SK-N-SH treated with all-trans-retinoic acid at 6 μM for 48 hours (cell line): ENCODE results near the gene UTS2B.

Experiments
- ATAC-seq: fragments of 200-7000 bp; cut with Tn5 transposase; 3 replicates; pipeline ENCODE4 v1.9.1; 2020; ENCODE audit warnings: mild to moderate bottlenecking, moderate library complexity
- ARNTL ChIP-seq: fragments of 450-650 bp; formaldehyde crosslinking; IDR thresholded peaks from 2 replicates; pipeline ENCODE4 v1.5.0; 2020; ENCODE audit warnings: low read depth, mild to moderate bottlenecking, moderate library complexity, borderline replicate concordance
- BACH2 ChIP-seq: fragments of 250-450 bp; sonication (Bioruptor Pico); IDR thresholded peaks from 2 replicates; pipeline ENCODE4 v1.9.0; 2021; ENCODE audit warnings: mild to moderate bottlenecking, borderline replicate concordance
- CREB5 ChIP-seq: fragments of 250-450 bp; sonication (Bioruptor Pico); IDR thresholded peaks from 2 replicates; pipeline ENCODE4 v1.5.1; 2020; ENCODE audit warnings: low read depth, mild to moderate bottlenecking, moderate library complexity
- CSDC2 ChIP-seq: fragments of 250-450 bp; sonication (Bioruptor Pico); IDR thresholded peaks from 2 replicates; pipeline ENCODE4 v1.5.0; 2020; ENCODE audit warnings: mild to moderate bottlenecking, moderate library complexity
- CSRNP3 ChIP-seq: fragments of 250-450 bp; sonication (Bioruptor Pico); IDR thresholded peaks from 2 replicates; pipeline ENCODE4 v1.5.1; 2021; ENCODE audit warnings: mild to moderate bottlenecking, moderate library complexity
- ESRRG ChIP-seq: fragments of 250-450 bp; sonication (Bioruptor Pico); IDR thresholded peaks from 2 replicates; pipeline ENCODE4 v1.6.1; 2021; ENCODE audit warnings: mild to moderate bottlenecking
- GLIS3 ChIP-seq: fragments of 250-450 bp; sonication (Bioruptor Pico); IDR thresholded peaks from 2 replicates; pipeline ENCODE4 v1.5.0; 2020; ENCODE audit warnings: mild to moderate bottlenecking, moderate library complexity
- ISL1 ChIP-seq: fragments of 250-450 bp; sonication (Bioruptor Pico); IDR thresholded peaks from 2 replicates; pipeline ENCODE4 v2.1.2; 2022; ENCODE audit warnings: mild to moderate bottlenecking, moderate library complexity
- OSR1 ChIP-seq: fragments of 250-450 bp; sonication (Bioruptor Pico); IDR thresholded peaks from 2 replicates; pipeline ENCODE4 v1.8.0; 2022; ENCODE audit warnings: moderate library complexity, mild to moderate bottlenecking, inconsistent platforms
- PATZ1 ChIP-seq: fragments of 250-450 bp; sonication (Bioruptor Pico); IDR thresholded peaks from 2 replicates; pipeline ENCODE4 v1.8.0; 2020; ENCODE audit warnings: mild to moderate bottlenecking, moderate library complexity, borderline replicate concordance
- POU6F1 ChIP-seq: fragments of 250-450 bp; sonication (Bioruptor Pico); IDR thresholded peaks from 2 replicates; pipeline ENCODE4 v1.8.0; 2021; ENCODE audit warnings: low read depth, mild to moderate bottlenecking, moderate library complexity, borderline replicate concordance
- PPARA ChIP-seq: fragments of 250-450 bp; sonication (Bioruptor Pico); IDR thresholded peaks from 2 replicates; pipeline ENCODE4 v1.5.0; 2020; ENCODE audit warnings: mild to moderate bottlenecking, borderline replicate concordance
- RARB ChIP-seq: fragments of 250-450 bp; sonication (Bioruptor Pico); IDR thresholded peaks from 2 replicates; pipeline ENCODE4 v1.8.0; 2021; ENCODE audit warnings: mild to moderate bottlenecking, moderate library complexity
- SNAI2 ChIP-seq: fragments of 250-450 bp; sonication (Bioruptor Pico); IDR thresholded peaks from 2 replicates; pipeline ENCODE4 v1.5.0; 2020; ENCODE audit warnings: mild to moderate bottlenecking, moderate library complexity
- TOX ChIP-seq: fragments of 250-450 bp; sonication (Bioruptor Pico); IDR thresholded peaks from 2 replicates; pipeline ENCODE4 v1.8.0; 2021; ENCODE audit warnings: mild to moderate bottlenecking, moderate library complexity, borderline replicate concordance
- TSHZ2 ChIP-seq: fragments of 250-450 bp; sonication (Bioruptor Pico); IDR thresholded peaks from 2 replicates; pipeline ENCODE4 v1.5.0; 2020; ENCODE audit warnings: mild to moderate bottlenecking, moderate library complexity
- ZC3H10 ChIP-seq: fragments of 250-450 bp; sonication (Bioruptor Pico); IDR thresholded peaks from 2 replicates; pipeline ENCODE4 v1.5.1; 2021; ENCODE audit warnings: mild to moderate bottlenecking, moderate library complexity
- ZFP3 ChIP-seq: fragments of 250-450 bp; sonication (Bioruptor Pico); IDR thresholded peaks from 2 replicates; pipeline ENCODE4 v1.5.0; 2020; ENCODE audit warnings: mild to moderate bottlenecking, moderate library complexity
- ZFP30 ChIP-seq: fragments of 450-650 bp; formaldehyde crosslinking; IDR thresholded peaks from 2 replicates; pipeline ENCODE4 v1.5.0; 2022; ENCODE audit warnings: mild to moderate bottlenecking, moderate library complexity
- ZNF565 ChIP-seq: fragments of 450-650 bp; formaldehyde crosslinking; conservative IDR thresholded peaks from 2 replicates; pipeline ENCODE4 v1.5.0; 2020; ENCODE audit warnings: low read depth, mild to moderate bottlenecking, moderate library complexity
- ZNF70 ChIP-seq: fragments of 450-650 bp; formaldehyde crosslinking; IDR thresholded peaks from 2 replicates; pipeline ENCODE4 v1.5.0; 2020; ENCODE audit warnings: mild to moderate bottlenecking, moderate library complexity
- ZNF8 ChIP-seq: fragments of 450-650 bp; formaldehyde crosslinking; IDR thresholded peaks from 2 replicates; pipeline ENCODE4 v1.5.0; 2020; ENCODE audit warnings: mild to moderate bottlenecking, moderate library complexity

Gene UTS2B

GRCh38 chr3:191366675-191367074 lies 36.3 kb upstream of the UTS2B start:
- no peak for TF ChIP-seq SNAI2 (CRISPR knock-in tag)
- no peak for TF ChIP-seq CSRNP3 (CRISPR knock-in tag)
- TF ChIP-seq ISL1, result no peak
- no peak for TF ChIP-seq RARB (CRISPR knock-in tag)
- no peak for TF ChIP-seq CREB5 (CRISPR knock-in tag)
- TF ChIP-seq ESRRG (CRISPR knock-in tag), result no peak
- TF ChIP-seq BACH2 (CRISPR knock-in tag), result no peak
- no peak for TF ChIP-seq GLIS3 (CRISPR knock-in tag)
- TF ChIP-seq TOX (CRISPR knock-in tag), result no peak
- TF ChIP-seq OSR1 (CRISPR knock-in tag), result no peak
- no peak for TF ChIP-seq ZFP3
- ATAC-seq, result no peak

- ATAC-seq, result no peak
- TF ChIP-seq TSHZ2 (CRISPR knock-in tag) (no peak), ZNF70 (CRISPR knock-in tag) (no peak), ESRRG (CRISPR knock-in tag) (no peak), ZNF8 (CRISPR knock-in tag) (no peak), SNAI2 (CRISPR knock-in tag) (no peak), ZFP3 (no peak), PATZ1 (no peak), CREB5 (CRISPR knock-in tag) (no peak), PPARA (CRISPR knock-in tag) (no peak), CSDC2 (no peak), ZNF565 (CRISPR knock-in tag) (no peak), ZFP30 (no peak), ZC3H10 (CRISPR knock-in tag) (no peak), CSRNP3 (CRISPR knock-in tag) (no peak), ARNTL (CRISPR knock-in tag) (no peak), POU6F1 (CRISPR knock-in tag) (no peak), GLIS3 (CRISPR knock-in tag) (no peak), ISL1 (no peak)
Observed at GRCh38 chr3:191363221-191363620, 32.9 kb upstream of the UTS2B start.
